ENCODE results near the gene RNF128.

GRCh38 chrX:106726485-106727437 lies at the start of gene RNF128:
- TF ChIP-seq CTCF (conservative IDR thresholded peaks at IDR 0.05; ENCODE audit: low read length) (no peak), EZH2phosphoT487 (IDR thresholded peaks at IDR 0.05; ENCODE audit: borderline replicate concordance) (no peak)

Data from Loucy (cell line).